Lower lobe of right lung (tissue), 2 donors: Measurements from ENCODE around the gene COQ9. TPM values are rescaled to one million over a fixed set of nuclear protein-coding genes. Genes with fewer than 3 reads are reported as not detected.

ENCODE experiments used
- ATAC-seq, 2 donors: fragments of 200-7000 bp; cut with Tn5 transposase; one replicate each; pipeline ENCODE4 v1.9.1; 2020 to 2022; ENCODE audit warnings: mild to moderate bottlenecking in 2 of 2, moderate library complexity in 2 of 2
- DNase-seq: peaks from one replicate; pipeline ENCODE4 v3.0.0-alpha.2; 2020
- H3K27ac ChIP-seq: fragments of 200-600 bp; one replicate; pipeline ENCODE4 v1.8.0; 2022
- H3K27me3 ChIP-seq: fragments of 200-600 bp; one replicate; pipeline ENCODE4 v1.8.0; 2022; ENCODE audit warnings: low read depth
- H3K36me3 ChIP-seq: fragments of 200-600 bp; one replicate; pipeline ENCODE4 v1.8.0; 2022; ENCODE audit warnings: mild to moderate bottlenecking
- H3K4me1 ChIP-seq: fragments of 200-600 bp; one replicate; pipeline ENCODE4 v1.8.0; 2022
- H3K4me3 ChIP-seq: fragments of 200-600 bp; one replicate; pipeline ENCODE4 v1.8.0; 2022; ENCODE audit warnings: mild to moderate bottlenecking
- H3K9me3 ChIP-seq: fragments of 200-600 bp; one replicate; pipeline ENCODE4 v1.8.0; 2022
- intact Hi-C: fragments of 100-400 bp; cut with DNase I; formaldehyde crosslinking; loops from one replicate; pipeline ENCODE4 v1.11.0; 2022
- total RNA-seq: library from RNA; stranded (reverse); fragmentation: NEBNext Ultra II Directional; extraction: Animal tissue kit (Norgen Biotek cat#: 25700); gene quantifications from one replicate; pipeline ENCODE4 v1.2.1, GENCODE V29; 2021
- TF ChIP-seq, protein P1 (sequence below): fragments of 200-600 bp; IDR thresholded peaks from one replicate; pipeline ENCODE4 v1.8.0; 2022; ENCODE audit warnings: antibody characterized with exemption, mild to moderate bottlenecking
- donor health status: DM: no; HTN: yes; CAD: no; lungs with severe emphysema.

The COQ9 gene
- total RNA-seq, 1 donor from 2014 or later = 37.2 TPM

DNA sequence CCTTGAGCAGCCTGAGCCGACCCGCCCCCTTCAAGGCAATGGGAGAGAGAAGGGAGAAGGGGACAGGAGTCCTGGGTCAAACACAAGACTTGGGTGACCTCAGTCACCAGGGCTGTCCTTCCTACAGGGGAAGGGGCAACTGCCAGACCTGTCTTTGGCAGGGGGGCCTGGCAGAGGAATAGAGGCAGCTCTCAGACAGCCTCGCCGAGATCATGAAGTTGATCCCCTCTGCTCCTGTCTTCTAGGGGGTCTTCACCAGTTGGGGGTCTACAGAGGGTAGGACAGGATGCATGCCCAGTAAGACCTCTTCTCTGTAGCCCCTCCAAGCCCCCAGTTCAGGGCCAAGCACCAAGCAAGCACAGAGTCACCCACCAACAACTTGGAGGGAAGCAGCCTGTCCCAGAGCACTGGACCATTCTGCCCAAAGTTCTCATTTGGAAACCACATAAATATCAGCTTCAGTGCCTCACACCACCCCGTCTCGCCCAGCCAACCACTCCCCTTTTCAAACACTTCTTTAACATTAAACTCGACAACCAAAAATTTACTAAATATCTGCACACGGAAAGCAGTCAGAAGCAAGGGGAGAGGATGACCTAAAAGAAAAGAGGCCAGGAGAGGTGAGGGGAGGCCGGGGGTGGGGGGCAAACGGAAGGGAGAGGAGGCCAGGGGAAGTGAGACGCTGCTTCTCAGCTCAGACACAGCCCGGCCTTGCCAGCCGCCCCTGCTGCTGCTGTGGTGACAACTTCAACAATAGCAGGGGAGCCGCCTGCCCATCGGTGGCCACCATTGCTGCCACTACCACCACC lies 31.3 kb downstream of the COQ9 start:
- Histone ChIP-seq H3K36me3 (peaks cover 18% of the 10 kb centered on the region), H3K9me3 (no peaks in the 10 kb centered on the region), H3K4me1 (peaks cover 53% of the 10 kb centered on the region), H3K4me3 (peak overlapping the region; percentile 60), H3K27me3 (no peaks in the 10 kb centered on the region), H3K27ac (peak overlapping the region; percentile 77)
- no peak for ATAC-seq
- intact Hi-C loops = no loop called here
- no peak for DNase-seq
- TF ChIP-seq, protein P1, sequence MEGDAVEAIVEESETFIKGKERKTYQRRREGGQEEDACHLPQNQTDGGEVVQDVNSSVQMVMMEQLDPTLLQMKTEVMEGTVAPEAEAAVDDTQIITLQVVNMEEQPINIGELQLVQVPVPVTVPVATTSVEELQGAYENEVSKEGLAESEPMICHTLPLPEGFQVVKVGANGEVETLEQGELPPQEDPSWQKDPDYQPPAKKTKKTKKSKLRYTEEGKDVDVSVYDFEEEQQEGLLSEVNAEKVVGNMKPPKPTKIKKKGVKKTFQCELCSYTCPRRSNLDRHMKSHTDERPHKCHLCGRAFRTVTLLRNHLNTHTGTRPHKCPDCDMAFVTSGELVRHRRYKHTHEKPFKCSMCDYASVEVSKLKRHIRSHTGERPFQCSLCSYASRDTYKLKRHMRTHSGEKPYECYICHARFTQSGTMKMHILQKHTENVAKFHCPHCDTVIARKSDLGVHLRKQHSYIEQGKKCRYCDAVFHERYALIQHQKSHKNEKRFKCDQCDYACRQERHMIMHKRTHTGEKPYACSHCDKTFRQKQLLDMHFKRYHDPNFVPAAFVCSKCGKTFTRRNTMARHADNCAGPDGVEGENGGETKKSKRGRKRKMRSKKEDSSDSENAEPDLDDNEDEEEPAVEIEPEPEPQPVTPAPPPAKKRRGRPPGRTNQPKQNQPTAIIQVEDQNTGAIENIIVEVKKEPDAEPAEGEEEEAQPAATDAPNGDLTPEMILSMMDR = no peak

DNA sequence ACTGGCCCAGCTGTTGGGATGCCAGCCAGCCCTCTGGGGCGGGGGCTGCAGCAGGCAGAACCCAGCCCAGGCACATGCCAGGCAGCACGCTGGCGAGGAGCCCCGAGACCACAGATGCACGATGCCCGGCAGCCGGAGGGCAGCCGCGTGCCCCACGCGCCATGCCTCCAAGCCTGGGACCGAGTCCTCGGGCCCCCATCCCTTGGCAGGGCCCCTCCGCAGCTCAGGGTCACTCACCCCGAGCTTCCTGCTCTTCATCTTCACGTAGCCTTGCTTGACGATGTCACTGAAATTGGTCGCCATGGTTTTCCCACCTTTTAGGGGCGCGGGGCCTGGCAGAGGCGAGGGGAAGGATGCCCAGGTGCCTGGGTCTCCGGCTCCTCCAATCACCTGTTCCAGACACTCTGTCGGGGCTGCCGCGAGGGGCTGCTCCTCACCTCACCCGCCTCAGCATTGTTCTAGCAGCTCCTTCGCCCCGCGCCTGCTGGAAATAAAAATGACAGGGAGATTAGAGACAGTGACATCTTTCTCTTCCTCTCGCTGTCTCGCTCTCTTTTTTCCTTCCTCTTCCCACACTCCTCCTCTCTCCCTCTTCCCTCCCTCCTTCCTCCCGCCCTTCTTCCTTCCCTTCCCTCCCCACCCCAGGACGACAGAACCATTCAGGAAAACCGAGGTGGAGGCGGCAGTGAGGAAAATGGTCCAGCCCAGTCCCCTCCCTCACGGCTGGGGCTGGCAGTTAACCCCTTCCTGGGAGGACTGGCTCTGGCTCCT lies 32.1 kb downstream of the COQ9 start:
- ATAC-seq (no peak), DNase-seq (no peak)
- TF ChIP-seq, protein P1 = no peak
- H3K9me3 ChIP-seq = no peaks in the 10 kb centered on the region
- H3K4me1 ChIP-seq = peaks cover 61% of the 10 kb centered on the region
- H3K27me3 ChIP-seq = no peaks in the 10 kb centered on the region
- intact Hi-C loops = no loop called here
- peaks cover 10% of the 10 kb centered on the region for H3K36me3 ChIP-seq
- peak overlapping the region; percentile 60 for H3K4me3 ChIP-seq
- peak overlapping the region; percentile 77 for H3K27ac ChIP-seq

DNA sequence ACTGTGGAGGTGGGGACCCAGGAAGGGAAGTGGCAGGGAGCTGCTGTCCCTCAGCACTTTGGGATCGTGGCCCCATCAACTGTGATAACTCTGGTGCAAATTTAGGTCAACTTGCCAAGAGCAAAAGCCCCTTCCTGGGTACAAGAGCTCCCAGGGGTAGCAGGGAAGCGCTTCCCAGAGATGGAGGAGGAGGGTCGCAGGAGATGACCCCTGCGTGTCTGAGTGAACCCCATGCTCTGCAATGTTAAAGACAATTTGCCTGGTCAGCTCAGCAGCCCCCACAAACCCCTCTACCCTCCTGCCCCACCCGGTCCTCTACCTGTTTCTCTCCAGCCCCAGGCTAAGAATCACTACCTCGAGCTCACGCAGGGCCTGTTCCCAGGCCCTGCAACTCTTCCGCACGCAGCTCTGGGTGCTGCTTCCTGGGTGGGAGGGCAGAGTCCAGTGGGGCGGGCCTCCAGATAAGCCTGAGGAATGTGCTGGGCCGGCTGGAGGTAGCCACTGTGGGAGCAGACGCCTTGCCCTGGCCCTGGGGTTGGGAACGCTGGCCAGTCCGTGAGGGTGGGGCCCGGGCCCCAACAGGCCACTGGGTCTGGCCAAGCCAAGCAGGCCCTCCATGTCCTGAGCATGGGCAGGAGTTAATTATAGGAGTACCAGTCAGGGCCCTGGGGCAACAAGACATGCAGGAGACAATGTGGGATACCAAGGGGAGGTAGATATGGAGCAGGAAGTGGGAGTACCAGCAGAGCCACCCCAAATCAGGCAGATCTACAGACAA lies 32.9 kb downstream of the COQ9 start:
- H3K4me3 ChIP-seq = peak overlapping the region; percentile 60
- H3K27me3 ChIP-seq = no peaks in the 10 kb centered on the region
- ATAC-seq = peak; percentile 79 to 80
- H3K9me3 ChIP-seq = no peaks in the 10 kb centered on the region
- intact Hi-C loops = no loop called here
- H3K36me3 ChIP-seq = peaks cover 2% of the 10 kb centered on the region
- TF ChIP-seq, protein P1 = no peak
- H3K27ac ChIP-seq = peak overlapping the region; percentile 77
- H3K4me1 ChIP-seq = peaks cover 67% of the 10 kb centered on the region
- peak; percentile 84 for DNase-seq

DNA sequence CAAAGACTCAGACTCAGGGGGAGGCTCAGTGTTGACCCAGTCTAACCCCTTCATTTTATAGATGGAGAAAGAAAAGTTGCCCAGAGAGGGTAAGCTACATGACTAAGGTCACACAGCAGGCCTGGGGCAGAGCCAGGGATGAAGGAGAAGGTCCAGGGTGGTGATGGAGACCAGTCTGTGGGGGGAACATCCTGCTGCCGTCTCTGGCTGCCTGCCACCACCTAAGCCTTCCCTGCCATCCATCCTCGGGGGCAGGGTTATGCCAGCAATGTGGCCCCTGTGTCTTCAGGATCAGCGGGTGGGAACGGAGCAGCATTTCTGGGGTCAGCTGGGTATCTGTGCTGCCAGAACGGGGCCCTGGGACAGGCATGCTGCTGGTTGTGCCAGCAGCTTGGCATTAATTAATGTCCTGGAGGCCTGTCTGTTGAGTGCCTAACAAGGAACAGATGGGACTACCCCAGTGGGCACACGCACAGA lies 33.5 kb downstream of the COQ9 start:
- DNase-seq = no peak
- H3K27ac ChIP-seq = peak overlapping the region; percentile 77
- ATAC-seq = no peak
- no peaks in the 10 kb centered on the region for H3K27me3 ChIP-seq
- no peaks in the 10 kb centered on the region for H3K36me3 ChIP-seq
- no peaks in the 10 kb centered on the region for H3K9me3 ChIP-seq
- TF ChIP-seq, protein P1 = no peak
- no peak overlapping the region for H3K4me3 ChIP-seq
- peaks cover 73% of the 10 kb centered on the region for H3K4me1 ChIP-seq
- intact Hi-C loops = no loop called here

DNA sequence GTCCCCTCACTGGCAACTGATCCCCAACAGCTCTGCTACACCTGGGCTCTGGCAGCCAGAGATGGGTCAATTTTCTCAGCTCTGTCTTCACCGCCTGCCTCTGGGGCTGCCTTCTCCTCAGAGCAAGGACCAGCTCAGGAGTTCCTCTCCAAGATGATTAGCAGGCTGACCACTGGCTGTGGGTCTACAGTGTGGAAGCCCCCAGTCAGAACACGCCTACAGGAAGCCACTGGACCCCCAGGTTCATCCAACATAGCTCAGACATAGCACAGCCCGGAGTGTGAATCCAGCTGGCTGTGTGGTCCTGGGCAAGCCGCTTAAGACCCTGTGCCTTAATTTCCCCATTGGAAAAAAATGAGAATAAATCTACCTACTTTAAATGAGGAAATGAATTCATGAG lies 34.1 kb downstream of the COQ9 start:
- intact Hi-C loops = no loop called here
- TF ChIP-seq, protein P1 = no peak
- no peak for DNase-seq
- H3K9me3 ChIP-seq = no peaks in the 10 kb centered on the region
- no peaks in the 10 kb centered on the region for H3K36me3 ChIP-seq
- H3K27me3 ChIP-seq = no peaks in the 10 kb centered on the region
- H3K4me1 ChIP-seq = peaks cover 69% of the 10 kb centered on the region
- no peak overlapping the region for H3K27ac ChIP-seq
- no peak for ATAC-seq
- no peak overlapping the region for H3K4me3 ChIP-seq
